ENCODE measurements around the gene CSTF2.

The CSTF2 gene

GRCh38 chrX:100852810-100853209 lies 32.6 kb downstream of the CSTF2 start:
- DNase-seq (ENCODE audit: low spot score) = no peak
- no peak for TF ChIP-seq CTCF (IDR thresholded peaks at IDR 0.05; ENCODE audit: extremely low read depth, missing control alignments)

GRCh38 chrX:100863326-100863864 lies 43.2 kb downstream of the CSTF2 start:
- no peak for TF ChIP-seq CTCF (IDR thresholded peaks at IDR 0.05; ENCODE audit: extremely low read depth, missing control alignments)
- no peak for DNase-seq (ENCODE audit: low spot score)

GRCh38 chrX:100864657-100865391 lies 44.6 kb downstream of the CSTF2 start:
- TF ChIP-seq CTCF (IDR thresholded peaks at IDR 0.05; ENCODE audit: extremely low read depth, missing control alignments) = no peak

GRCh38 chrX:100868273-100868672 lies 48.1 kb downstream of the CSTF2 start:
- no peak for DNase-seq (ENCODE audit: low spot score)

More at GRCh38 chrX:100864657-100865391, 44.6 kb downstream of the CSTF2 start:
- no peak for DNase-seq (ENCODE audit: low spot score)

GRCh38 chrX:100870527-100870926 lies 50.3 kb downstream of the CSTF2 start:
- DNase-seq (ENCODE audit: low spot score) = no peak
- TF ChIP-seq CTCF (IDR thresholded peaks at IDR 0.05; ENCODE audit: extremely low read depth, missing control alignments) = no peak

More at GRCh38 chrX:100868273-100868672, 48.1 kb downstream of the CSTF2 start:
- no peak for TF ChIP-seq CTCF (IDR thresholded peaks at IDR 0.05; ENCODE audit: extremely low read depth, missing control alignments)

GRCh38 chrX:100871594-100872560 lies 51.7 kb downstream of the CSTF2 start:
- no peak for DNase-seq (ENCODE audit: low spot score)
- no peak for TF ChIP-seq CTCF (IDR thresholded peaks at IDR 0.05; ENCODE audit: extremely low read depth, missing control alignments)
